OCI-LY1 (cell line): ENCODE measurements around the gene CCR4.

Experiments
- EZH2 ChIP-seq: fragments of 200-600 bp; sonication (generic), shearing (Covaris generic); IDR thresholded peaks from 2 replicates; pipeline ENCODE4 v1.8.0; 2017; ENCODE audit warnings: borderline replicate concordance, mixed run types, mild to moderate bottlenecking, antibody characterized with exemption, low read length, moderate library complexity, mixed read lengths
- TF ChIP-seq, protein P1 (sequence below): fragments of 200-600 bp; sonication (generic), shearing (Covaris generic); IDR thresholded peaks from 2 replicates; pipeline ENCODE4 v1.5.1; 2017; ENCODE audit warnings: mild to moderate bottlenecking, antibody characterized with exemption, low read length, moderate library complexity, mixed read lengths

DNA sequence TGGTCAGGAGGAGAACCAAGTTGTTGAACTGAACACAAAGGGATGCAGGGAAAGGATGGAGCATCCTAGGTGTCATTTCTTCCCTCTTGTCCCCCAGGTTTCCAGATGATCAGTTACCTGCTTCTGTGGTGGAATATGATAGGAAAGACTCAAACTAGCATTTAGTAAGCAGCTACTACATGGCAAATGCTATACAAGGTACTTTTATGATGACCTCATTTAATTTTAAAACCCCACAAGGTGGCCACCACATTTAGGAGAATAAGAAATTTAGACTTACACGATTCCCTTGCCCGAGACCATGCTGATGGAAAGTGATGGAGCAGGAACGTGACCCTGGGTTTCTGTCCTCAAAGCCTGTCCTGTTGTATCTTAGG is 40.9 kb downstream of the CCR4 start:
- TF ChIP-seq, protein P1, sequence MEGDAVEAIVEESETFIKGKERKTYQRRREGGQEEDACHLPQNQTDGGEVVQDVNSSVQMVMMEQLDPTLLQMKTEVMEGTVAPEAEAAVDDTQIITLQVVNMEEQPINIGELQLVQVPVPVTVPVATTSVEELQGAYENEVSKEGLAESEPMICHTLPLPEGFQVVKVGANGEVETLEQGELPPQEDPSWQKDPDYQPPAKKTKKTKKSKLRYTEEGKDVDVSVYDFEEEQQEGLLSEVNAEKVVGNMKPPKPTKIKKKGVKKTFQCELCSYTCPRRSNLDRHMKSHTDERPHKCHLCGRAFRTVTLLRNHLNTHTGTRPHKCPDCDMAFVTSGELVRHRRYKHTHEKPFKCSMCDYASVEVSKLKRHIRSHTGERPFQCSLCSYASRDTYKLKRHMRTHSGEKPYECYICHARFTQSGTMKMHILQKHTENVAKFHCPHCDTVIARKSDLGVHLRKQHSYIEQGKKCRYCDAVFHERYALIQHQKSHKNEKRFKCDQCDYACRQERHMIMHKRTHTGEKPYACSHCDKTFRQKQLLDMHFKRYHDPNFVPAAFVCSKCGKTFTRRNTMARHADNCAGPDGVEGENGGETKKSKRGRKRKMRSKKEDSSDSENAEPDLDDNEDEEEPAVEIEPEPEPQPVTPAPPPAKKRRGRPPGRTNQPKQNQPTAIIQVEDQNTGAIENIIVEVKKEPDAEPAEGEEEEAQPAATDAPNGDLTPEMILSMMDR, result no peak
- no peak for TF ChIP-seq EZH2
